ENCODE measurements around the gene SEMA5A.

Gene SEMA5A

DNA sequence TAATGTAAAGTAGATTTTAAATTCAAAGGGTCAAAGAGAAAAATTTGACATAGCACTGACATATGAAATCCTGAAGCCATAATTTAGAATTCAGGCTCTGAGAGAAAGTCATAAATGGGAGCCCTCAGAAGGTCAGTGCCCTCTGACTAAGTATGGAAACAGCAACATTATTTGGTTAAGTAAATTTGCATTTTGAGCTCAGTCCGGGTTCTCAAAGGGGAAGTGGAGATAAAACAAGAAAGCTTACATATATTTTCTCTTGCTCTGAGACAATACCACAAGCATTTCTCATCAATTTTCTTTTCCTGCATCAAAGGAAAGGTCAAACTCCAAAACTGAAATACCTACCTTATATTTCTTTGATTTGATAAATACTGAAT, 348.0 kb downstream of the SEMA5A start:
- no peak for DNase-seq

GRCh38 chr5:9196403-9197227, 349.3 kb downstream of the SEMA5A start:
- DNase-seq = no peak

DNA sequence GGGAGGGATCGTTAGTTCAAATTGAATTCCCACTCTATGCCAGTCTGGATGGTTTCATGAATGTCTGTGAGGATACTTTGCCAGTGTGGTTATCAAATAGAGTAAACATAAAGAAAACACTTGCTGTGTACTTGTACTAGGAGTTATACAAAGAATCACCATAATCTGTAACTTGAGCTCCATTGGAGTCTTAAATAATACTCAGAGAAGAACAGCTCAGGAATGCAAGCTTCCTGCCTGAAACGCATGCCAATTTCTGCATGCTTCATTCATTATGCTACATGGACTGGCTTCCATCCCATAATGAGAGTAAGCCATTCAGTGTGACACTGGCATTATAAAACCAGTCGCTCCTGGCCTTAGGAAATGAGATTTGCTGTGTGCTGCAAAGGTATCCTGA, 351.4 kb downstream of the SEMA5A start:
- DNase-seq = no peak

DNA sequence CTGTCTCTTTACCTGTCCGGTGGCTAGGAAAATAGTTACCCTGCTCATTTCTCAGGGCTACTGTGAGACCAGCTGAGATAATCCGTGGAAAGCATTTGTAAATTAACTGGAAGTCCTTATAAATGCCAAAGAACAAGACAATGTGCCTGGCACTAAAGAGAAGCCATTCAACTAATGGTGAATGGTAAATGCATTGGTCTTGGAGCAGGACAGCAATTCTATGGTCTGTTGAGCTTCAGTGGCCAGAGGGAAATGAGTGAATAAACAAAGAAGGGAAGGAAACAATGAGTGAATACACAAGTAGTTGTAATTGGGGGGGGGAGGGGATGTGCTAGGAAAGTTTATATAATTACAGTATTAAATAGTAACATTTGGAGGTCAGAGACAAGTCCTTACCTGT, 353.6 kb downstream of the SEMA5A start:
- no peak for DNase-seq

- no peak for DNase-seq
Measured at GRCh38 chr5:9189681-9190080, 356.2 kb downstream of the SEMA5A start.

GRCh38 chr5:9188956-9189355, 356.9 kb downstream of the SEMA5A start:
- DNase-seq = no peak

- DNase-seq = no peak
Measured at GRCh38 chr5:9188131-9188530, 357.7 kb downstream of the SEMA5A start.

GRCh38 chr5:9187614-9188013, 358.3 kb downstream of the SEMA5A start:
- no peak for DNase-seq

DNA sequence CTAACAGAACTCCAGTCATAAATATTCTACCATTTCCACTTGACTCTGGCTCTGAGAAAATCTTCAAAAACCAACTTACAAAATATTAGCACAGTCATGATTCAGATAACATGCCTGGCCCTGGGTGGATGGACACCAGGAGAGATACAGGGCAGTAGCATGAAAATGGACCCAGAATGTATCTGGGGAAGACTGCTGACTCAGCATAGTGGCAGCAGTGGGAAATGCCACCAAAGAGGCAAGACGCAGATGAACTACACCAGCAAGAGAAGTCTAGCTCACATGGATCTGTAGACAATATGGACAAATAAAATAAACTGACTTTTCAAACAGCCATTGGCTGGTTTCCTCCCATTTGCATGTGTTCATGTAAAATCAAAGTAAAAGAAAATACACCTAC, 359.8 kb downstream of the SEMA5A start:
- DNase-seq = no peak

GRCh38 chr5:9183992-9184391, 361.9 kb downstream of the SEMA5A start:
- no peak for DNase-seq

- DNase-seq = peak; percentile 10
Measured at GRCh38 chr5:9182899-9183695, 362.8 kb downstream of the SEMA5A start.

GRCh38 chr5:9176641-9177040, 369.2 kb downstream of the SEMA5A start:
- no peak for DNase-seq

- DNase-seq = no peak
Measured at GRCh38 chr5:9174446-9174845, 371.4 kb downstream of the SEMA5A start.

DNA sequence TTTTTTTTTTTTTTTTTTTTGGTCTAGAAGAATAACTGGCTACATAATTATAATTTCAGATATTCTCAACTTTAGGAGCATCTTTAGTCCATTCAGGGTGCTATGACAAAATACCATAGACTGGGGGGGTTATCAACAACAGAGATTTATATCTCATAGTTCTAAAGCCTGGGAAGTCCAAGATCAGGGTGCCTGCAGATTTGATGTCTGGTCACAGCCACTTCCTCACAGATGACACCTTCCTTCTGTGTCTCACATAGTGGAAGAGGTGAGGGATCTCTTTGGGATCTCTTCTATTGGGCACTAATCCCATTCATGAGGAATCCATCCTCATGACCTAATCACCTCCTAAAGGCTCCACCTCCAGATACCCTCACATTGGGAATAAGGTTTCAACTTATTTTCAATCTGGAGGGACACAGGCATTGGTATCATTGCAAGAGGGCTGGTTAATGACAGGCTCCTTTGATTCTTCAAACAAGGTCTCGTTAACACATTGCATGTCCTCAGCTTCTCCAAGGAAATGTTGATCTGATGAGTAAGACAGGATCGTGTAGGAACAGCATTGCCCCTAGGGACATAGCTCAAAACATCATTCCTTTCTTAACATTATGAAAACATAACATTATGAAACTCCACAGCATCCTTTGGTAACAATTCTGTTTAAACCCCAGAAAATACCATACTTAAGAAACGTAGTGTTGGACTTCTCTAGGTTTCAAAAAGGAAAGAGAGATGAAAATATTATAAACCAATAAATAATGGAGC, 372.4 kb downstream of the SEMA5A start:
- no peak for DNase-seq

DNA sequence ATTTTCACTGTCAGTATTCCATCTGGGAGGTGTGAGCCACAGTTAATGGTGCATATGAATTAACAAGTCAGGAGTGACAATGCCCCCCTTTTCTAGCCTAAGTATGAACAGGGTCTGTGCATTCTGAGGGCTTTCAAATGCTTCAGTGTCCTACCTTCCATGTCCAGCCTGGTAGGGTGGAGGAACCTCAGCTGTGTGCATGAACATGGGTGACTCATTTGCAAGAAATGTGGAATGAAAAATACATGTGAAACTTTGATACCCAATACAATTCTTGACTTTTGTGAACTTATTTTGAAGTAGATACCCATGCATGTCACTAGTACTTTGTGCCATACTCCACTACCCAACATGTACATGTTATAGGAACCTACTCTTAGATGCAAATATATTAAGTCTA, 375.8 kb downstream of the SEMA5A start:
- DNase-seq = no peak

GRCh38 chr5:9169557-9169902, 376.3 kb downstream of the SEMA5A start:
- DNase-seq = no peak

DNA sequence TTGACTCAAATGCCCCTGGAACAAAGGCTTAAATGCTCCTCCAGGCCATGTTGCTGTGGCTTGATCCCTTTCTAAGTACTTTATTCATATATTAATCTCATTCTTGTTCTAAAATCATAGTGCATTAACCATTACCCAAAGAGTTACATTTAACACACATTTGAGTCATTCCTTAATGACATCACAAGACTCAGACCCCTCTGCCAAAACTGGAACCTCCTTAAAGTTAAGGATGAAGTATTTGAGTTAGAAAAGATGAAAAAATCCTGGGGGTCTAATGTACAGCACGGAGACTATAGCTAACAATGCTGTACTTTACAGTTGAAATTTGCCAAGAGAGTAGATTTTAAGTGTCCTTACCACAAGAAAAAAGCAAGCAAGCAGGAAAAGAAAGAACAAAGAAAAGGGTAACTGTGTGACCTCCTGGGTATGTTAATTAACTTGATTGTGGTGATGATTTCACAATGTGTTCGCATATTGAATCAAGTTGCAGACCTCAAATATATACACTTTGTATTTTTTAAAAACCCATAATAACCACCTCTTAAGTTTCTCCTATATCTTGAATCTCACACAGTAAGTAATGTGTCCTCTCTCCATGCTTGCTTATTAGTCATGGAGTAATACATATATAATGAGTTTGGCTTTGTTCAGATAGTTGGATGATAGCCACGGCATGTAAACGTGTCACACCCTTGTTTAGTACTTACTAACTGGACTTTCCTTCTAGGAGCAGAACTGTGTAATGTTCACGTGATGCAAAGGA, 376.9 kb downstream of the SEMA5A start:
- DNase-seq = no peak

GRCh38 chr5:9166202-9167112, 379.4 kb downstream of the SEMA5A start:
- DNase-seq = no peak

DNA sequence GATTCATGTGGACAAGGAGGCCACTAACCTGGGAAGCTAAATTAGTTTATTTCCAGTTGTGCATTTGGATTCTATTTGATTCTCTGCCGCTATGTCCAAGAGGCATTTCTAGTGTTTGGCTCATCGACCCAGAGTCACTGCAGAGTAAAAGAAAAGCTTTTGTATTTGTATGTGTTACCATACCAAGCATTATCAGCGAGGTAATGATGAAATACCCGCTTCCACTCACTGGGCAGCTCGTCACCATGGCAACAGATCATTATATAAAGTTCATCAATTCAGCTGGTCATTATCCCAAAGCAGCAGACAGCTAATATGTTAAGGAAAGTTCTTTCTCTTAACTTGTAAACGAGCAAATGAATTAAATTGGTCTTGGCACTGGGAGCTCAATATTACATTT, 380.3 kb downstream of the SEMA5A start:
- DNase-seq = no peak

GRCh38 chr5:9160747-9161146, 385.1 kb downstream of the SEMA5A start:
- no peak for DNase-seq

DNA sequence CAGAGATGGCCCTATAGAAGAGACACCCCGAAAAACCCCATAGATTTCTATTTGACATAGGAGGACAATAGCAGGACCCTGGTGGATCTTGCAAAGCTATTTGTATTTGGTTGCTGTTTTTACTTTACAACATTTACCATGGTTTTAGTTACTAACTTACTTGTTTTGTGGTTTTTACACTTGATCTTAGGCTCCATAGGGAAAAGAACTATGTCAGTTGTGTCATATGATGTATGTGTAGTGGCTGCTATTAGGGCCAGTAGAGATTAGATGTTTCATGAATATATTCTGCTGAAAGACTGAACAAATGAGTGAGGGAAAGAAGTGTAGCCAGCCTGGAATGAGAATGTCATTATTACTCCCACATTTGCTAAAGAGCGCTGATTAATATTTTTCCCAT, 388.1 kb downstream of the SEMA5A start:
- no peak for DNase-seq

DNA sequence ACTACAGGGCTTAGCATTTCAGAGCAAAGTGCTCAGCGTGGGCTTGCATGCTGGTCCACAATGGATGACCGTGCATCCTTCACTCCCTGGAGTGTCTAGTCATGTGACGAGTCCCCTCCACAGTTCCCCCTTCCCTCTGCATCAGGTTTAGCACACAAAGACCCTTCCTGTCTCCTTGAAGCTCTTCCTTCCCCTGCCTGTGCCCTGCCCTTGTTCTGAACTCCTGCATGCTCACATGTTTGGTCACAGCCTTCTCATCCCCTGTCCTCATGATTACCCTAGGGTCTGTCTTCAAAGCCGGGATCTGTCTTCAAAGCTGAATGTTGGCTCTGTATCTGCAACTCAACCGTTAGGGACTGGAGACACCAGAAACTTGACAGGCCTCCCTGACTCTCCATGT, 388.9 kb downstream of the SEMA5A start:
- DNase-seq = no peak
